ENCODE data around the gene PPP1R9A.

Gene PPP1R9A

GRCh38 chr7:94949532-94949931 lies 42.1 kb downstream of the PPP1R9A start:
- Histone ChIP-seq H3K9me3 (ENCODE audit: insufficient read depth, low read depth, low read length) (no peaks in the 10 kb centered on the region), H3K9ac (ENCODE audit: low read depth, low read length) (no peak overlapping the region), H3K27ac (ENCODE audit: low read depth, low read length) (no peak overlapping the region), H3K4me3 (ENCODE audit: low read length) (no peak overlapping the region), H3K4me1 (ENCODE audit: insufficient read depth, low read length) (peaks cover 9% of the 10 kb centered on the region), H3K36me3 (ENCODE audit: insufficient read depth, low read length) (no peaks in the 10 kb centered on the region), H3K27me3 (ENCODE audit: insufficient read depth, low read length) (no peaks in the 10 kb centered on the region)
- WGBS: 88% methylated on average over 1 of the region's 1 CpG

- Histone ChIP-seq H3K9me3 (ENCODE audit: insufficient read depth, low read depth, low read length) (no peaks in the 10 kb centered on the region), H3K9ac (ENCODE audit: low read depth, low read length) (no peak overlapping the region), H3K4me3 (ENCODE audit: low read length) (no peak overlapping the region), H3K4me1 (ENCODE audit: insufficient read depth, low read length) (0 out of 2 replicates have a peak, but pooled peaks cover 2% of the 10 kb centered on the region), H3K27me3 (ENCODE audit: insufficient read depth, low read length) (no peaks in the 10 kb centered on the region), H3K36me3 (ENCODE audit: insufficient read depth, low read length) (no peaks in the 10 kb centered on the region), H3K27ac (ENCODE audit: low read depth, low read length) (no peak overlapping the region)
- 87% methylated on average over 3 of the region's 3 CpGs for WGBS
Measured at GRCh38 chr7:94955807-94956206, 48.4 kb downstream of the PPP1R9A start.

- 90% methylated on average over 1 of the region's 1 CpG for WGBS
Measured at GRCh38 chr7:94957061-94957460, 49.7 kb downstream of the PPP1R9A start.

GRCh38 chr7:94962661-94963060 lies 55.3 kb downstream of the PPP1R9A start:
- Histone ChIP-seq H3K4me1 (ENCODE audit: insufficient read depth, low read length) (peaks cover 8% of the 10 kb centered on the region; the same call in 1 of the 2 replicates), H3K9me3 (ENCODE audit: insufficient read depth, low read depth, low read length) (peaks cover 3% of the 10 kb centered on the region; the same call in 1 of the 2 replicates), H3K4me3 (ENCODE audit: low read length) (no peak overlapping the region), H3K36me3 (ENCODE audit: insufficient read depth, low read length) (no peaks in the 10 kb centered on the region), H3K9ac (ENCODE audit: low read depth, low read length) (no peak overlapping the region), H3K27me3 (ENCODE audit: insufficient read depth, low read length) (no peaks in the 10 kb centered on the region), H3K27ac (ENCODE audit: low read depth, low read length) (no peak overlapping the region)
- 77% methylated on average over 2 of the region's 2 CpGs for WGBS

More at GRCh38 chr7:94957061-94957460, 49.7 kb downstream of the PPP1R9A start:
- Histone ChIP-seq H3K9ac (ENCODE audit: low read depth, low read length) (no peak overlapping the region), H3K27ac (ENCODE audit: low read depth, low read length) (no peak overlapping the region), H3K36me3 (ENCODE audit: insufficient read depth, low read length) (no peaks in the 10 kb centered on the region), H3K4me1 (ENCODE audit: insufficient read depth, low read length) (0 out of 2 replicates have a peak, but pooled peaks cover 2% of the 10 kb centered on the region), H3K4me3 (ENCODE audit: low read length) (no peak overlapping the region), H3K27me3 (ENCODE audit: insufficient read depth, low read length) (no peaks in the 10 kb centered on the region), H3K9me3 (ENCODE audit: insufficient read depth, low read depth, low read length) (no peaks in the 10 kb centered on the region)

GRCh38 chr7:94969434-94970084 lies 62.2 kb downstream of the PPP1R9A start:
- Histone ChIP-seq H3K4me3 (ENCODE audit: low read length) (no peak overlapping the region), H3K4me1 (ENCODE audit: insufficient read depth, low read length) (peaks cover 26% of the 10 kb centered on the region), H3K9me3 (ENCODE audit: insufficient read depth, low read depth, low read length) (peaks cover 2% of the 10 kb centered on the region; the same call in 1 of the 2 replicates), H3K27ac (ENCODE audit: low read depth, low read length) (peak overlapping the region; percentile 61; the same call in 1 of the 2 replicates), H3K9ac (ENCODE audit: low read depth, low read length) (no peak overlapping the region), H3K27me3 (ENCODE audit: insufficient read depth, low read length) (no peaks in the 10 kb centered on the region), H3K36me3 (ENCODE audit: insufficient read depth, low read length) (no peaks in the 10 kb centered on the region)
- 48% methylated on average over 8 of the region's 8 CpGs for WGBS

- Histone ChIP-seq H3K27ac (ENCODE audit: low read depth, low read length) (peak overlapping the region; percentile 44; the same call in 1 of the 2 replicates), H3K4me1 (ENCODE audit: insufficient read depth, low read length) (peaks cover 26% of the 10 kb centered on the region), H3K36me3 (ENCODE audit: insufficient read depth, low read length) (no peaks in the 10 kb centered on the region), H3K27me3 (ENCODE audit: insufficient read depth, low read length) (no peaks in the 10 kb centered on the region), H3K9ac (ENCODE audit: low read depth, low read length) (no peak overlapping the region), H3K9me3 (ENCODE audit: insufficient read depth, low read depth, low read length) (no peaks in the 10 kb centered on the region), H3K4me3 (ENCODE audit: low read length) (no peak overlapping the region)
- WGBS: 91% methylated on average over 7 of the region's 7 CpGs
Measured at GRCh38 chr7:94970085-94970576, 62.7 kb downstream of the PPP1R9A start.

- 79% methylated on average over 3 of the region's 4 CpGs for WGBS
- H3K9me3 ChIP-seq (ENCODE audit: insufficient read depth, low read depth, low read length): no peaks in the 10 kb centered on the region
- no peak overlapping the region for H3K9ac ChIP-seq (ENCODE audit: low read depth, low read length)
- no peak overlapping the region for H3K4me3 ChIP-seq (ENCODE audit: low read length)
- no peak overlapping the region for H3K27ac ChIP-seq (ENCODE audit: low read depth, low read length)
- H3K36me3 ChIP-seq (ENCODE audit: insufficient read depth, low read length): no peaks in the 10 kb centered on the region
- no peaks in the 10 kb centered on the region for H3K27me3 ChIP-seq (ENCODE audit: insufficient read depth, low read length)
- peaks cover 26% of the 10 kb centered on the region for H3K4me1 ChIP-seq (ENCODE audit: insufficient read depth, low read length)
Measured at GRCh38 chr7:94971051-94971867, 63.9 kb downstream of the PPP1R9A start.

- H3K27ac ChIP-seq (ENCODE audit: low read depth, low read length): no peak overlapping the region
- WGBS: 95% methylated on average over 2 of the region's 2 CpGs
- peaks cover 26% of the 10 kb centered on the region for H3K4me1 ChIP-seq (ENCODE audit: insufficient read depth, low read length)
- no peak overlapping the region for H3K9ac ChIP-seq (ENCODE audit: low read depth, low read length)
- no peaks in the 10 kb centered on the region for H3K27me3 ChIP-seq (ENCODE audit: insufficient read depth, low read length)
- no peaks in the 10 kb centered on the region for H3K36me3 ChIP-seq (ENCODE audit: insufficient read depth, low read length)
- no peak overlapping the region for H3K4me3 ChIP-seq (ENCODE audit: low read length)
- H3K9me3 ChIP-seq (ENCODE audit: insufficient read depth, low read depth, low read length): no peaks in the 10 kb centered on the region
Measured at GRCh38 chr7:94972296-94972695, 64.9 kb downstream of the PPP1R9A start.

GRCh38 chr7:94973844-94974243 lies 66.5 kb downstream of the PPP1R9A start:
- Histone ChIP-seq H3K27me3 (ENCODE audit: insufficient read depth, low read length) (no peaks in the 10 kb centered on the region), H3K4me1 (ENCODE audit: insufficient read depth, low read length) (peaks cover 26% of the 10 kb centered on the region), H3K36me3 (ENCODE audit: insufficient read depth, low read length) (no peaks in the 10 kb centered on the region), H3K9me3 (ENCODE audit: insufficient read depth, low read depth, low read length) (no peaks in the 10 kb centered on the region), H3K4me3 (ENCODE audit: low read length) (no peak overlapping the region), H3K9ac (ENCODE audit: low read depth, low read length) (no peak overlapping the region), H3K27ac (ENCODE audit: low read depth, low read length) (no peak overlapping the region)
- WGBS: 96% methylated on average over 3 of the region's 3 CpGs

GRCh38 chr7:94974423-94974822 lies 67.0 kb downstream of the PPP1R9A start:
- H3K27me3 ChIP-seq (ENCODE audit: insufficient read depth, low read length): no peaks in the 10 kb centered on the region
- no peak overlapping the region for H3K27ac ChIP-seq (ENCODE audit: low read depth, low read length)
- H3K9me3 ChIP-seq (ENCODE audit: insufficient read depth, low read depth, low read length): no peaks in the 10 kb centered on the region
- H3K9ac ChIP-seq (ENCODE audit: low read depth, low read length): no peak overlapping the region
- 95% methylated on average over 4 of the region's 4 CpGs for WGBS
- no peak overlapping the region for H3K4me3 ChIP-seq (ENCODE audit: low read length)
- H3K36me3 ChIP-seq (ENCODE audit: insufficient read depth, low read length): no peaks in the 10 kb centered on the region
- peaks cover 21% of the 10 kb centered on the region for H3K4me1 ChIP-seq (ENCODE audit: insufficient read depth, low read length)

- H3K27me3 ChIP-seq (ENCODE audit: insufficient read depth, low read length): no peaks in the 10 kb centered on the region
- no peak overlapping the region for H3K9ac ChIP-seq (ENCODE audit: low read depth, low read length)
- no peaks in the 10 kb centered on the region for H3K36me3 ChIP-seq (ENCODE audit: insufficient read depth, low read length)
- no peak overlapping the region for H3K4me3 ChIP-seq (ENCODE audit: low read length)
- no peaks in the 10 kb centered on the region for H3K9me3 ChIP-seq (ENCODE audit: insufficient read depth, low read depth, low read length)
- H3K27ac ChIP-seq (ENCODE audit: low read depth, low read length): no peak overlapping the region
- H3K4me1 ChIP-seq (ENCODE audit: insufficient read depth, low read length): peaks cover 16% of the 10 kb centered on the region
Measured at GRCh38 chr7:94975336-94975735, 67.9 kb downstream of the PPP1R9A start.

Measured in HUES64 (cell line).